Uterus (tissue), 2 donors: ENCODE measurements around the gene ANAPC15.

Experiments used
- CTCF ChIP-seq, 4 experiments: fragments of 200-600 bp in 2 of 4; fragments of 450-650 bp in 2 of 4; sonication (generic) in 2 of 4; IDR thresholded peaks; one replicate each; pipeline ENCODE4 v1.5.1; 2016 to 2019; ENCODE audit warnings: antibody characterized with exemption in 4 of 4, mild to moderate bottlenecking in 2 of 4, moderate library complexity in 1 of 4
- POLR2A ChIP-seq, 2 donors: fragments of 450-650 bp; IDR thresholded peaks; one replicate each; pipeline ENCODE4 v1.6.1; 2016; ENCODE audit warnings: antibody characterized with exemption in 2 of 2, mild to moderate bottlenecking in 1 of 2, moderate library complexity in 1 of 2

GRCh38 chr11:72135891-72136683 lies 23.6 kb upstream of the ANAPC15 start:
- TF ChIP-seq CTCF (IDR thresholded peaks at IDR 0.05) (no peak), POLR2A (IDR thresholded peaks at IDR 0.05) (no peak)
